ENCODE measurements around the gene REC8.

GRCh38 chr14:24160850-24161804 lies 10.8 kb upstream of the REC8 start, which contains the start of gene IRF9:
- TF ChIP-seq CTCF (IDR thresholded peaks at IDR 0.05): peak; percentile 86 to 98 (median 93)
- peak in 1 of 2 donors; percentile 59 for TF ChIP-seq POLR2A (IDR thresholded peaks at IDR 0.05)

Data from heart left ventricle (tissue), 13 donors.